ENCODE data around the gene IRX2. TPM values are rescaled to one million over a fixed set of nuclear protein-coding genes. Genes with fewer than 3 reads are reported as not detected.

Gene IRX2
- total RNA-seq, 4 donors from 2014 or later = not detected

- in situ Hi-C loops (cut with MboI; ENCODE audit: low pct_ligation_motif_present in 1 of 4, low pct_unique_long_range_greater_than_20kb in 1 of 4, low sequenced_read_pairs in 3 of 4) = no loop called here
- Histone ChIP-seq H3K4me1 (peaks cover 0 to 13% (median 5%) of the 10 kb centered on the region in 4 donors), H3K4me3 (no peak overlapping the region), H3K27me3 (peaks cover 74% of the 10 kb centered on the region), H3K36me3 (no peaks in the 10 kb centered on the region), H3K9me3 (no peaks in the 10 kb centered on the region), H3K27ac (no peak overlapping the region)
- DNase-seq = no peak
- intact Hi-C loops (cut with DNase I; ENCODE audit: low total_unique reads) = no loop called here
- no peak for TF ChIP-seq POLR2AphosphoS5 (IDR thresholded peaks at IDR 0.05)
- no peak for TF ChIP-seq POLR2A (IDR thresholded peaks at IDR 0.05)
- no peak for TF ChIP-seq EP300 (IDR thresholded peaks at IDR 0.05; ENCODE audit: low read depth)
- TF ChIP-seq CTCF (IDR thresholded peaks at IDR 0.05) = no peak
- 65 to 79% methylated on average over 4 to 17 of the region's 17 CpGs for WGBS, 2 donors (ENCODE audit: low coverage in 1 of 2)
These were observed 14.0 kb downstream of the IRX2 start for GRCh38 chr5:2737273-2738155.

GRCh38 chr5:2736872-2737271 is 14.6 kb downstream of the IRX2 start:
- Histone ChIP-seq H3K36me3 (no peaks in the 10 kb centered on the region), H3K9me3 (no peaks in the 10 kb centered on the region), H3K27me3 (peaks cover 68% of the 10 kb centered on the region), H3K4me3 (no peak overlapping the region), H3K4me1 (peaks cover 0 to 13% (median 5%) of the 10 kb centered on the region in 4 donors), H3K27ac (no peak overlapping the region)
- WGBS, 2 donors (ENCODE audit: low coverage in 1 of 2) = 76 to 83% methylated on average over 4 to 8 of the region's 8 CpGs
- in situ Hi-C loops (cut with MboI; ENCODE audit: low pct_ligation_motif_present in 1 of 4, low pct_unique_long_range_greater_than_20kb in 1 of 4, low sequenced_read_pairs in 3 of 4) (no loop called here), intact Hi-C loops (cut with DNase I; ENCODE audit: low total_unique reads) (no loop called here)
- DNase-seq = no peak
- no peak for TF ChIP-seq EP300 (IDR thresholded peaks at IDR 0.05; ENCODE audit: low read depth)
- TF ChIP-seq CTCF (IDR thresholded peaks at IDR 0.05) = no peak
- TF ChIP-seq POLR2AphosphoS5 (IDR thresholded peaks at IDR 0.05) = no peak
- TF ChIP-seq POLR2A (IDR thresholded peaks at IDR 0.05) = no peak

GRCh38 chr5:2735996-2736395 is 15.5 kb downstream of the IRX2 start:
- Histone ChIP-seq H3K36me3 (no peaks in the 10 kb centered on the region), H3K4me3 (no peak overlapping the region), H3K27ac (no peak overlapping the region), H3K4me1 (peaks cover 0 to 13% (median 5%) of the 10 kb centered on the region in 4 donors), H3K9me3 (no peaks in the 10 kb centered on the region), H3K27me3 (peaks cover 59% of the 10 kb centered on the region)
- DNase-seq = no peak
- WGBS, 2 donors (ENCODE audit: low coverage in 1 of 2) = 63 to 68% methylated on average over 1 to 3 of the region's 3 CpGs
- intact Hi-C loops (cut with DNase I; ENCODE audit: low total_unique reads) = no loop called here
- TF ChIP-seq POLR2A (IDR thresholded peaks at IDR 0.05) = no peak
- TF ChIP-seq POLR2AphosphoS5 (IDR thresholded peaks at IDR 0.05) = no peak
- TF ChIP-seq CTCF (IDR thresholded peaks at IDR 0.05) = no peak
- TF ChIP-seq EP300 (IDR thresholded peaks at IDR 0.05; ENCODE audit: low read depth) = no peak
- in situ Hi-C loops (cut with MboI; ENCODE audit: low pct_ligation_motif_present in 1 of 4, low pct_unique_long_range_greater_than_20kb in 1 of 4, low sequenced_read_pairs in 3 of 4) = no loop called here

- intact Hi-C loops (cut with DNase I; ENCODE audit: low total_unique reads) (no loop called here), in situ Hi-C loops (cut with MboI; ENCODE audit: low pct_ligation_motif_present in 1 of 4, low pct_unique_long_range_greater_than_20kb in 1 of 4, low sequenced_read_pairs in 3 of 4) (no loop called here)
- H3K27ac ChIP-seq = no peak overlapping the region
- no peaks in the 10 kb centered on the region for H3K9me3 ChIP-seq
- H3K4me3 ChIP-seq = no peak overlapping the region
- DNase-seq = no peak
- H3K4me1 ChIP-seq = no peaks in the 10 kb centered on the region
- WGBS, 2 donors (ENCODE audit: low coverage in 1 of 2) = 81% methylated on average over 3 of the region's 3 CpGs; no CpG with 5 or more reads in 1 of the 2 donors
- no peaks in the 10 kb centered on the region for H3K36me3 ChIP-seq
- TF ChIP-seq CTCF (IDR thresholded peaks at IDR 0.05) (no peak), EP300 (IDR thresholded peaks at IDR 0.05; ENCODE audit: low read depth) (no peak), POLR2AphosphoS5 (IDR thresholded peaks at IDR 0.05) (no peak), POLR2A (IDR thresholded peaks at IDR 0.05) (no peak)
- peaks cover 32% of the 10 kb centered on the region for H3K27me3 ChIP-seq
These were observed 18.6 kb downstream of the IRX2 start for GRCh38 chr5:2732850-2733249.

Data from transverse colon (tissue), 4 donors.